ENCODE data around the gene CLEC4F. TPM values are rescaled to one million over a fixed set of nuclear protein-coding genes. Genes with fewer than 3 reads are reported as not detected.

CLEC4F gene
- total and polyA plus RNA-seq, 9 donors: 0.11 to 1.4 (median 0.42) TPM; not detected in 1

DNA sequence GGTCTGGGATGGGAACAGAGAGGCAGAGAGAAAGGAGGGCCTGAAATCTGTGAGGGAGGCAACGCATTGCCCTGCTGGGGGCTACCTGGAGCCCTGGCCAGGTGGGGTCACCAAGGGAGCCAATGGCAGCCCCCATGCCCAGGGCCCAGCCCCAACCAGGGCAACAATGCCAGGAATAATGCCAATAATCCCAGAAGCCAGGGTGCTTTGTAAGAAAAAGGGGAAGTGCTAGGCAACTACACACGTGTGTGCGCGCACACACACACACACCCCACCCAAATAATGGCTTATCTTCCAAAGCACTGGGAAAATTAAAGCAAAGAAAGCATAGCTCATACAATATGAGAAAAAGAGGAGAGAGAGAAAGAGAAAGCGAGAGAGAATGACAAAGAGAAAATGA is 7.0 kb upstream of the CLEC4F start:
- Histone ChIP-seq H3K36me3 (no peaks in the 10 kb centered on the region), H3K27ac (no peak overlapping the region), H3K27me3 (no peaks in the 10 kb centered on the region), H3K4me3 (no peak overlapping the region), H3K4me1 (ENCODE audit: insufficient read depth) (no peaks in the 10 kb centered on the region), H3K9me3 (no peaks in the 10 kb centered on the region)
- TF ChIP-seq, protein P1, sequence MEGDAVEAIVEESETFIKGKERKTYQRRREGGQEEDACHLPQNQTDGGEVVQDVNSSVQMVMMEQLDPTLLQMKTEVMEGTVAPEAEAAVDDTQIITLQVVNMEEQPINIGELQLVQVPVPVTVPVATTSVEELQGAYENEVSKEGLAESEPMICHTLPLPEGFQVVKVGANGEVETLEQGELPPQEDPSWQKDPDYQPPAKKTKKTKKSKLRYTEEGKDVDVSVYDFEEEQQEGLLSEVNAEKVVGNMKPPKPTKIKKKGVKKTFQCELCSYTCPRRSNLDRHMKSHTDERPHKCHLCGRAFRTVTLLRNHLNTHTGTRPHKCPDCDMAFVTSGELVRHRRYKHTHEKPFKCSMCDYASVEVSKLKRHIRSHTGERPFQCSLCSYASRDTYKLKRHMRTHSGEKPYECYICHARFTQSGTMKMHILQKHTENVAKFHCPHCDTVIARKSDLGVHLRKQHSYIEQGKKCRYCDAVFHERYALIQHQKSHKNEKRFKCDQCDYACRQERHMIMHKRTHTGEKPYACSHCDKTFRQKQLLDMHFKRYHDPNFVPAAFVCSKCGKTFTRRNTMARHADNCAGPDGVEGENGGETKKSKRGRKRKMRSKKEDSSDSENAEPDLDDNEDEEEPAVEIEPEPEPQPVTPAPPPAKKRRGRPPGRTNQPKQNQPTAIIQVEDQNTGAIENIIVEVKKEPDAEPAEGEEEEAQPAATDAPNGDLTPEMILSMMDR (IDR thresholded peaks at IDR 0.05): no peak
- TF ChIP-seq EP300 (IDR thresholded peaks at IDR 0.05) (no peak), POLR2A (IDR thresholded peaks at IDR 0.05) (no peak)
- WGBS, 3 donors: 65 to 74% (median 73%) methylated on average over 5 of the region's 5 CpGs
- intact Hi-C loops (cut with DNase I): no loop called here
- no peak for DNase-seq

DNA sequence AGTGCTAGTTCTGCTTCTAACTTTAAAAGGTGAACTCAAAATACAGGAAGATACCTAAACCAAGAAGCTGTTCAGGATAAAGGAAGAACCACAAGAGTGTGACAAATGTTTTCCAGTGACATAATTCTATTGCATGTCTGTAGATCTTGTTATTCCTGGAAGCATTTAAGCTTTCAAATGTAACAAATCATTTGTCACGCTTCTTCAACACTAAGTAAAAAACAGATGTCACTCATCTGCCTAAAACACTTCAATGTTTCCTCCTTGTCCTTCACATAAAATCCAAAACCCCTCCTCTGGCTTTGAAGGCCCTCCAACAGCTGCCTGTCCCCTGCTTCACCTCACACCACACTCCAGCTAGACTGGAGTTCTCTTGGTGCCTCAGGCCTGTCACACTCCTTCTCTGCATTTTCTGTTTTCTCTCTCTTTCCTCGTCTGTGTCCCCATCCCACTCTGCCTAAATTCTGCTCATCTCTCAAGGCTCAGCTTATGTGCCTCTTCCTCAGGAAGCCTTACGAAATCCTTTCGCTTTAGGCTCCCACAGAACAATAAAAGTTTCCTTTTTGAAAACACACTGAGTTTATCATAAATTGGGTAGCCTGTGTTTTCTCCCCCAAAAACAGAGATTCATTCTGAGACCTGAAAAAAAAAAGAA is 6.4 kb upstream of the CLEC4F start:
- H3K9me3 ChIP-seq: no peaks in the 10 kb centered on the region
- whole genome bisulfite sequencing, 3 donors: 71 to 74% (median 72%) methylated on average over 4 of the region's 4 CpGs
- H3K4me3 ChIP-seq: no peak overlapping the region
- no peaks in the 10 kb centered on the region for H3K27me3 ChIP-seq
- no peak overlapping the region for H3K27ac ChIP-seq
- no peaks in the 10 kb centered on the region for H3K4me1 ChIP-seq (ENCODE audit: insufficient read depth)
- no peak for DNase-seq
- no peaks in the 10 kb centered on the region for H3K36me3 ChIP-seq
- intact Hi-C loops (cut with DNase I): no loop called here
- TF ChIP-seq, protein P1 (IDR thresholded peaks at IDR 0.05): no peak

DNA sequence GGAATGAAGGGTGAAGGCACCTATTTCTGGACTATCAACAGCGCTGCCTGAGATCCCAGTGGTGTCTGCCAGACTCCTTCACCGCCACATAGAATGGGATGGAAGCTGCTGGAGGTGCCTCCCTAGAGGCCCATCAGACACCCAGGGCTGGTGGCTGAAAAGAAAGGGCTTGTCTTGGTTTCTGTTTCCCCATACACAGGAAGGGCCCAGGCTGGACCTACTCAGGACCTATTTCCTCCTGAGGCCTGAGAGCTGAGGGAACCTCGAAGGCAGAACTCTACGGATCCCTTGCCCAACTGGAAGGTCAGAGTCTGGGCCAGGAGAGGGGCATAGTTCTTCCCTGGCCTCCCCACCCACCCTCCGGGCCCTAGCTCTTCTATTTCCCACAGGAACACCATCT is 2.9 kb upstream of the CLEC4F start:
- TF ChIP-seq POLR2A (IDR thresholded peaks at IDR 0.05) (no peak), EP300 (IDR thresholded peaks at IDR 0.05) (no peak)
- TF ChIP-seq, protein P1 (IDR thresholded peaks at IDR 0.05): no peak
- intact Hi-C loops (cut with DNase I): no loop called here
- 84 to 89% (median 88%) methylated on average over 5 of the region's 5 CpGs for WGBS, 3 donors
- Histone ChIP-seq H3K4me1 (ENCODE audit: insufficient read depth) (no peaks in the 10 kb centered on the region), H3K4me3 (no peak overlapping the region), H3K27me3 (no peaks in the 10 kb centered on the region), H3K36me3 (no peaks in the 10 kb centered on the region), H3K27ac (no peak overlapping the region), H3K9me3 (no peaks in the 10 kb centered on the region)
- DNase-seq: no peak

DNA sequence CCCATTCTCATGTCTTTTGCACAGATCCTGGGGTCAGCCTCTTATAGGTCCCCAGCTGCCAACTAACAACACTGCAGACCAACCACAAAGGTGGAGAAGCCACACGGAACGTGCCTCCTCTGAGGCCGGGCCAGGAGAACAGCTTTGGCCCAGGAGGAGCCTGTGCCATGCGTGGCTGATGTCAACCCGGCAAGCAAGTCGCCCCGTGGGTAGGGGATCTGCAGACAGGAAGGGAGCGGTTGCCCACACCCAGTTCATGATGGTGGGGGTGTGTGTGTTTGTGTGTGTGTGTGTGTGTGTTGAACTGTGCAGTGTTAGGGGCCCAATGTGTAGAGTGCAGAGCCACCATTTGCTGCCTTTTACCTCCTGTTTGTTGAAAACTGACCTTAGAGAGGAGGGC is 2.4 kb upstream of the CLEC4F start:
- no peak for DNase-seq
- intact Hi-C loops (cut with DNase I): no loop called here
- TF ChIP-seq EP300 (IDR thresholded peaks at IDR 0.05) (no peak), POLR2A (IDR thresholded peaks at IDR 0.05) (no peak)
- TF ChIP-seq, protein P1 (IDR thresholded peaks at IDR 0.05): no peak
- no peak overlapping the region for H3K4me3 ChIP-seq
- WGBS, 3 donors: 71 to 91% (median 82%) methylated on average over 8 of the region's 8 CpGs
- no peaks in the 10 kb centered on the region for H3K9me3 ChIP-seq
- no peak overlapping the region for H3K27ac ChIP-seq
- H3K27me3 ChIP-seq: no peaks in the 10 kb centered on the region
- H3K4me1 ChIP-seq (ENCODE audit: insufficient read depth): no peaks in the 10 kb centered on the region
- no peaks in the 10 kb centered on the region for H3K36me3 ChIP-seq

All from ovary (tissue), 9 donors.